Fibroblast of villous mesenchyme (primary cell): ENCODE results near the gene SNX12. TPM values are rescaled to one million over a fixed set of nuclear protein-coding genes. Genes with fewer than 3 reads are reported as not detected.

ENCODE experiments used
- DNase-seq: peaks from one replicate; pipeline ENCODE4 v3.0.0-alpha.2; 2010; ENCODE audit warnings: low read depth
- H3K4me3 ChIP-seq: 2 replicates; pipeline ENCODE4 v1.5.1; 2011; ENCODE audit warnings: low read depth, mild to moderate bottlenecking, low read length
- CTCF ChIP-seq: IDR thresholded peaks from 2 replicates; pipeline ENCODE4 v1.5.1; 2012; ENCODE audit warnings: low read depth, mild to moderate bottlenecking, low read length; ENCODE audit not compliant: insufficient read depth
- total RNA-seq: library from RNA; depleted of rRNA; stranded (reverse); fragments of >200 nt; gene quantifications from 2 replicates; pipeline ENCODE4 v1.2.3, GENCODE V29; 2012

The SNX12 gene
- total RNA-seq, 1 donor: 73.4 TPM

DNA sequence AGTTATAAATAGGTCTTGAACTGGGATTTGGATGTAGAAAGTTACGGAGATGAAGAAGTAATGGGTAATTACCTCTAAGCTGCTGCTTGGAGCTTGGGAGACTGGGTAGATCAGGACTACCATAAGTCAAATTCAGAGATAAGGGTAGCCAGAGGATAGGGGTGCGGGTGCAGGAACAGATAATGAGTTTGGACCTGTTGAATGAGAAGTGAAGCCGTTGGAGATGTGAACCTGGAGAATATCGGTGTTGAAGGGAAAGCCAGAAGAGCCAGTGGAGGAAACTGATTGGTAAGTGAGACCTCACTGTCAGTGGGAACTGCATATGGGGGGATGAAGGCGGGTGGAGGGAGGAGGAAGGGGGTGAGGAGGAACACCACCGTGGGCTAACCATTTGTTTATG is 26.9 kb upstream of the SNX12 start:
- no peak for DNase-seq
- TF ChIP-seq CTCF: no peak
- H3K4me3 ChIP-seq: peak overlapping the region; percentile 69

DNA sequence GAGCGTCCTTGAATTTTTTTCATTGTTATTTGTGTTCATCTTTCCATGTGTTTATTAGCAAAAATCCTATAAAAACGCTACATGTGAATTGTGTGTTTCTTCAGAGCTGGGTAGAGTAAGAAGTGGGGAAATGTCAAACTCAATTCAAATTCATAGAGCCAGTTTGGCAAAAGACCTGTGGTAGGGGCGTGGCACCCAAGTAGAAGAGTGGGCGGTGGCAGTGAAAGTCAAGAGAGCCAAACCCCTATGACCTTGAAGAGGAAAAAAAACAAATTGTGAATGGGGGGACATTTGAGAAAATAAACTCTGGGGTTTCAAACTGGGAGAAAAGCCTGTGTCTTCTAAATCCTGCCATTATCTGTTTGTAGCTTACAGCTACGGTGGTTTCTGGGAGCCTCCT is 23.1 kb upstream of the SNX12 start:
- TF ChIP-seq CTCF: no peak
- no peak overlapping the region for H3K4me3 ChIP-seq
- no peak for DNase-seq

DNA sequence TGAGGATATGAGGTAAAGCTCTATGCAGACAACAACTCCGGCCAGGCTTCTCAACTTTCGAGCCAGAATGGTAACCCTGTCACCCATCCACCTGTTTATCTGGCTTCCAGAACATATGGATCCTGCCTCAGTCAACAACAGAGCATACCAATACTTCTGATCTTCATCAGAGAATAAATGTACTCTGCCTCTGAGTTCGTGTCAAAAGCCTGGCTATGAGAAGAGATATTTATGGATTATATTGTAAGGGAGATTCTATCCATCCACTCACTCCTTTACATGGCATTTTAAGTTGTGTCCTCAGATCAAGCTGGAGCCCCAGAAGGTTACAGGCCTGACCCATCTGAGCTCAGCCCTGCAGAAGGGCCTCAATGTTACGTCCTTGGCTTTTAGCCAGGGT is 17.8 kb upstream of the SNX12 start:
- no peak for DNase-seq
- no peak for TF ChIP-seq CTCF
- H3K4me3 ChIP-seq: no peak overlapping the region

- TF ChIP-seq CTCF: no peak
- no peak for DNase-seq
- no peak overlapping the region for H3K4me3 ChIP-seq
Observed at GRCh38 chrX:71082822-71083221, 14.7 kb upstream of the SNX12 start.

DNA sequence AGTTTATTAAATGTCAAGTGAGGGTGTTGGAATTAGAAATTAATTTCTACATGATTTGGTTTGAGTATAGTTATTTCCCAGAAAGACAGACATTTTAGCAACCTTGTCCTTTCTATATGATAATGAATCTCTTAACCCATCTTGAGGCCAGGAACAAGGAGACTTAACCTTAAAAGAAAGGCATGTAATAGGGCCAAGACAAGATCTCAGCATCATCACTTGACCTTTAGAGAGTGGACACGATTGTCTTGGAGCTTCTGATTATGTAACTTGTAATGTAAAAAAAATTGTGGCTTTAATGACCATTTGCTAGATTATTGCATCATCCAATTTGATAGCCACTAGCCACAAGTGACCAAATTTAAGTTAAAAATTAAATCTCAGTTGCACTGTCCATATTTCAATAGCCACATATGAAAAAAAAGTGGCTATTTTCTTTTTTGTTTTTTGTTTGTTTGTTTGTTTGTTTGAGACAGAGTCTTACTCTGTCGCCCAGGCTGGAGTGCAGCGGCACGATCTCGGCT is 14.1 kb upstream of the SNX12 start:
- no peak for TF ChIP-seq CTCF
- H3K4me3 ChIP-seq: no peak overlapping the region
- DNase-seq: no peak

- H3K4me3 ChIP-seq: no peak overlapping the region
- no peak for TF ChIP-seq CTCF
- DNase-seq: no peak
Observed at GRCh38 chrX:71081330-71082123, 13.4 kb upstream of the SNX12 start.

DNA sequence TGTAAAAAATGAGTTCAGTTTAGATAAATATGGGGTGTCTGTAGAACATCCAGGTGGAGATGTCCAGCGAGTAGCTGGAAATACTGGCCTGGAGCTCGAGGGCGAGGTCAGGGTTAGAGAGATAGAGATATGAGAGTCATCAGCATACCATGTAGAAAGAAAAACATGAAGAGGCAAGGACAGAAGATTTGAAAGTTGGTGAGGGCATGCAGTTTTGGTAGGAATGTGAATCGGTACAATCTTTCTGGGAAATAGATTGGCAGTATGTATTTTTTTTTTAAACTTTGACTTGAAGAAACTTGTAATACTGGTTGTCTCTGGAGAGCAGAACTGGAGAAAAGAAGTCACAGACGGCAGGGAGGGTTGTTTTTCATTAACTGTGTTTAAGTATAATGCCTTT is 2.4 kb upstream of the SNX12 start:
- DNase-seq: no peak

More for the DNA sequence above, 2.4 kb upstream of the SNX12 start:
- TF ChIP-seq CTCF: no peak
- H3K4me3 ChIP-seq: no peak overlapping the region
